Mesenchymal stem cell (in vitro differentiated cells and primary cell): ENCODE measurements around the gene C17orf107.

Source experiments
- DNase-seq: peaks from one replicate; pipeline ENCODE4 v3.0.0-alpha.2; 2013
- H2AFZ ChIP-seq: one replicate; pipeline ENCODE4 v1.6.1; 2013; ENCODE audit warnings: low read depth, mild to moderate bottlenecking, control low read depth, inconsistent platforms, low read length, moderate library complexity
- H2AK5ac ChIP-seq: 2 replicates; pipeline ENCODE4 v1.6.1; 2013; ENCODE audit warnings: low read length, moderate library complexity, mild to moderate bottlenecking, inconsistent platforms; ENCODE audit not compliant: severe bottlenecking
- H2BK120ac ChIP-seq: one replicate; pipeline ENCODE4 v1.6.1; 2013; ENCODE audit warnings: low read depth, mild to moderate bottlenecking, inconsistent platforms, low read length, moderate library complexity
- H2BK12ac ChIP-seq, 2 experiments: one replicate each; pipeline ENCODE4 v1.6.1; 2013; ENCODE audit warnings: inconsistent platforms in 2 of 2, low read length in 2 of 2, mild to moderate bottlenecking in 2 of 2, moderate library complexity in 2 of 2, control low read depth in 1 of 2
- H2BK15ac ChIP-seq: one replicate; pipeline ENCODE4 v1.6.1; 2013; ENCODE audit warnings: mild to moderate bottlenecking, low read depth, inconsistent platforms; ENCODE audit not compliant: poor library complexity, severe bottlenecking
- H2BK5ac ChIP-seq: 2 replicates; pipeline ENCODE4 v1.6.1; 2013; ENCODE audit warnings: low read depth, mild to moderate bottlenecking, low read length, control low read depth, inconsistent platforms; ENCODE audit not compliant: poor library complexity, severe bottlenecking
- H3K14ac ChIP-seq, 2 experiments: one replicate each; pipeline ENCODE4 v1.6.1; 2013; ENCODE audit warnings: inconsistent platforms in 2 of 2, low read length in 2 of 2, control low read depth in 1 of 2, mild to moderate bottlenecking in 1 of 2, moderate library complexity in 1 of 2
- H3K18ac ChIP-seq, 2 experiments: one replicate each; pipeline ENCODE4 v1.6.1; 2013; ENCODE audit warnings: inconsistent platforms in 2 of 2, low read length in 2 of 2, control low read depth in 1 of 2, low read depth in 1 of 2, mild to moderate bottlenecking in 1 of 2
- H3K23ac ChIP-seq, 2 experiments: one replicate each; pipeline ENCODE4 v1.6.1; 2013; ENCODE audit warnings: inconsistent platforms in 2 of 2, low read length in 2 of 2, mild to moderate bottlenecking in 2 of 2, moderate library complexity in 2 of 2, control low read depth in 1 of 2
- H3K27ac ChIP-seq: 2 replicates; pipeline ENCODE4 v1.5.1; 2013; ENCODE audit warnings: mild to moderate bottlenecking, moderate library complexity, low read length, control low read depth, inconsistent platforms; ENCODE audit not compliant: poor library complexity, severe bottlenecking
- H3K27me3 ChIP-seq, 2 experiments: 2 replicates each; pipeline versions ENCODE4 v1.6.1 to v1.7.0; 2013; ENCODE audit warnings: low read length in 2 of 2, mild to moderate bottlenecking in 2 of 2, moderate library complexity in 2 of 2, control low read depth in 1 of 2, inconsistent platforms in 1 of 2; ENCODE audit not compliant: control insufficient read depth in 1 of 2, insufficient read depth in 1 of 2
- H3K36me3 ChIP-seq, 2 experiments: 2 replicates each; pipeline versions ENCODE4 v1.6.1 to v1.7.0; 2013; ENCODE audit warnings: low read length in 2 of 2, control low read depth in 1 of 2, inconsistent platforms in 1 of 2, low read depth in 1 of 2, mild to moderate bottlenecking in 1 of 2; ENCODE audit not compliant: insufficient read depth in 2 of 2, control insufficient read depth in 1 of 2
- H3K4ac ChIP-seq, 2 experiments: one replicate each; pipeline ENCODE4 v1.6.1; 2013; ENCODE audit warnings: inconsistent platforms in 2 of 2, low read length in 2 of 2, mild to moderate bottlenecking in 2 of 2, moderate library complexity in 2 of 2, control low read depth in 1 of 2, low read depth in 1 of 2
- H3K4me1 ChIP-seq: 2 replicates; pipeline ENCODE4 v1.6.1; 2013; ENCODE audit warnings: low read depth, low read length, control low read depth; ENCODE audit not compliant: control insufficient read depth, insufficient read depth
- H3K4me2 ChIP-seq: 2 replicates; pipeline ENCODE4 v1.6.1; 2013; ENCODE audit warnings: low read length, mild to moderate bottlenecking, inconsistent platforms; ENCODE audit not compliant: poor library complexity, severe bottlenecking
- H3K4me3 ChIP-seq, 2 experiments: 2 replicates each; pipeline versions ENCODE4 v1.5.1 to v1.7.0; 2013; ENCODE audit warnings: low read length in 2 of 2, mild to moderate bottlenecking in 2 of 2, control low read depth in 1 of 2, low read depth in 1 of 2; ENCODE audit not compliant: insufficient read depth in 1 of 2
- H3K79me1 ChIP-seq: replicated peaks from 2 replicates; pipeline ENCODE4 v1.6.1; 2013; ENCODE audit warnings: mild to moderate bottlenecking, control low read depth, low read length, inconsistent platforms; ENCODE audit not compliant: poor library complexity, severe bottlenecking
- H3K9ac ChIP-seq: 2 replicates; pipeline ENCODE4 v1.7.0; 2013; ENCODE audit warnings: mild to moderate bottlenecking, low read length, moderate library complexity
- H3K9me3 ChIP-seq: 2 replicates; pipeline ENCODE4 v1.7.0; 2013; ENCODE audit warnings: mild to moderate bottlenecking, low read length; ENCODE audit not compliant: control insufficient read depth
- H4K8ac ChIP-seq: one replicate; pipeline ENCODE4 v1.6.1; 2013; ENCODE audit warnings: inconsistent platforms, mild to moderate bottlenecking, low read length, moderate library complexity
- H4K91ac ChIP-seq: one replicate; pipeline ENCODE4 v1.6.1; 2013; ENCODE audit warnings: mild to moderate bottlenecking, low read length, inconsistent platforms
- WGBS: methylation state at CpG from one replicate; pipeline ENCODE4 v1.1.7; 2013; ENCODE audit warnings: mixed read lengths; 5-methylcytosine and 5-hydroxymethylcytosine counted together

The C17orf107 gene

DNA sequence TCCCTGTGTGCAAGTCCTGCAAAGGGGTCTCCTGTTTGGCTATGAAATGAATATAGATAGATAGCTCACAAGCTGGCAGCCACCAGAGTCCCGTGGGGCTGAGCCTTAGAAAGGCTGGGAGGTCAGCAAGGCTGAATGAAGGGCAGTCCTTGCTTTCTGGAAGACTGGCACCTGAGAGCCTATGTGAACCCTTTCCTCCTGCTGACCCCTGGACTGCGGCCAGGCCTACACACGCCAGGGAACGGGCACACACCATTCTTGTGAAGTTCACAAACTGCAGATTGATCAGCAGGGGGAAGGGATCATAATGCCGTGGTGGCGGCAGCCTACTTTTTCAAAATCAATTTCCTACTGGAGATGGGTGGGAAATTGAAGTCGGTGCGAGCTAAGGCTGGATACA is 985 bp upstream of the C17orf107 start:
- H3K18ac ChIP-seq, result no peak overlapping the region
- no peak overlapping the region for H2BK15ac ChIP-seq
- peaks cover 40 to 89% of the 10 kb centered on the region in 2 experiments for H3K36me3 ChIP-seq
- H3K4me1 ChIP-seq, result peaks cover 1% of the 10 kb centered on the region
- no peak overlapping the region for H3K4me2 ChIP-seq
- no peak overlapping the region for H3K14ac ChIP-seq
- peaks cover 0 to 27% of the 10 kb centered on the region in 2 experiments for H3K27me3 ChIP-seq
- H3K27ac ChIP-seq, result no peak overlapping the region
- no peak overlapping the region for H3K4ac ChIP-seq
- no peak overlapping the region for H2AK5ac ChIP-seq
- H4K8ac ChIP-seq, result no peak overlapping the region
- peak overlapping the region; percentile 84 for H3K9ac ChIP-seq
- 93% methylated on average over 8 of the region's 8 CpGs for WGBS
- no peak overlapping the region for H2BK12ac ChIP-seq
- no peak overlapping the region for H3K4me3 ChIP-seq
- H3K79me1 ChIP-seq, result peaks cover 2% of the 10 kb centered on the region
- H2BK5ac ChIP-seq, result no peak overlapping the region
- no peak for DNase-seq
- H4K91ac ChIP-seq, result no peak overlapping the region
- H2BK120ac ChIP-seq, result no peak overlapping the region
- H3K23ac ChIP-seq, result no peak overlapping the region
- H2AFZ ChIP-seq, result no peak overlapping the region
- H3K9me3 ChIP-seq, result no peaks in the 10 kb centered on the region

DNA sequence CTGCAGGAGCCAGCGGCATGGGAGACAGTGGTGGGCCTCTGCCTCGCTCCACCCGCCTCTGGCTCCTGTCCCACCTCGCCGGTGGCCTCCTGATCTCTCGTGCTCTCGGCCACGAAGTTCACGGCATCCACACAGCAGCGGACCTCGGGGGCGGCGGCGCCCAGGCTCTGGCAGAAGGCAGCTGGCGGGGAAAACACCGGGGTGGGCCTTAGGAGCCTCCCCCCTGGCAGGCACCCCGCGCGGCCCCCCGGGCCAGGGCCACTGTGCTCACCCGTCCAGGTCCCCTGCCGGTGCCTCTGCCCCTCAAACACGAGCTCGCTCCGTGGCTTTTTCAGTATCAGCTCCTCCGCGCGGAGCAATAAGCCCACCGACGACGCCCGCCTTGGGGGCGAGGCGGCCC is 409 bp upstream of the C17orf107 start:
- Histone ChIP-seq H2AK5ac (no peak overlapping the region), H2AFZ (no peak overlapping the region), H3K4ac (no peak overlapping the region), H2BK5ac (no peak overlapping the region), H4K8ac (no peak overlapping the region), H4K91ac (no peak overlapping the region), H3K27me3 (peaks cover 0 to 28% of the 10 kb centered on the region in 2 experiments), H2BK12ac (no peak overlapping the region), H3K9me3 (no peaks in the 10 kb centered on the region), H2BK120ac (no peak overlapping the region), H2BK15ac (no peak overlapping the region), H3K4me3 (peak overlapping the region in 1 of 2 experiments; percentile 80), H3K18ac (no peak overlapping the region), H3K27ac (no peak overlapping the region), H3K79me1 (peaks cover 2% of the 10 kb centered on the region), H3K36me3 (peaks cover 36 to 83% of the 10 kb centered on the region in 2 experiments), H3K9ac (peak overlapping the region; percentile 84), H3K23ac (no peak overlapping the region), H3K4me1 (peaks cover 1% of the 10 kb centered on the region), H3K14ac (no peak overlapping the region), H3K4me2 (no peak overlapping the region)
- 98% methylated on average over 34 of the region's 34 CpGs for WGBS
- DNase-seq, result no peak

DNA sequence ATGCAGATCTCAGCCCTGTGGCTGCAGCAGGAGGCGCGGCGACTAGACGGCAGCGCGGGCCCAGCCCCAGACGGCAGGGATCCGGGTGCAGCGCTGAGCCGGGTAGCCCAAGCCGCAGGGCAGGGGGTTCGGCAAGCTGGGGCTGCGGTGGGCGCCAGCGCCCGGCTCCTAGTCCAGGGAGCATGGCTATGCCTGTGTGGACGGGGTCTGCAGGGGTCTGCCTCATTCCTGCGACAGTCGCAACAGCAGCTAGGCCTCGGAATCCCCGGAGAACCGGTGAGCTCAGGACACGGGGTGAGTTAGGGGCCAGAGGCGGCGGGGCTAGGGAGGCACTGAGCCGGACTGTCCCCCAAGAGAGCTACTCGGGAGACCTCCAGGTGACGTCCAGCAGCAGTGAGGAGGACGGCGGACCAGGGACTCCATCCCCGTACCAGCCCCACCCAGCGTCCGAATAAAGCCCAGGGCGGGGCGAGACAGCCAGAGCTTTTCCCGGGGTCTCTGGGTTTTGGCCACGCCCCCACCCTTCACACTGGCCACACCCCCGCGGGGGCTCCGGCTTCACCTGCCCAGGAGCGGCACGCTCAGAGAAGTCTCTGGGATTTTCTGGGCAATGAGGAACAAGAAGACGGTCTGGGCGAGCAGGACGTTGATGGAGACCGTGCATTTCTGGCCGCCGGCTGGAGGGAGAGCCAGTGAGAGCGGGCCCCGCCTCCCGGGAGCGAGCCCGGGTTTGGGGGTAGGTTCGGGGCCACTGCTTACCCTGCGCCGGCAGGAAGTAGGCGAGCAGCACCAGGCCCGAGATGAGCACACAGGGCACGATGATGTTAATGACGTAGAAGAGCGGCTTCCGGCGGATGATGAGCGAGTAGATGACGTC is 1.1 kb downstream of the C17orf107 start:
- H3K36me3 ChIP-seq, result peaks cover 21 to 68% of the 10 kb centered on the region in 2 experiments
- no peak overlapping the region for H3K27ac ChIP-seq
- H3K4me3 ChIP-seq, result no peak overlapping the region
- H2BK15ac ChIP-seq, result no peak overlapping the region
- no peaks in the 10 kb centered on the region for H3K4me1 ChIP-seq
- H3K4ac ChIP-seq, result no peak overlapping the region
- H3K18ac ChIP-seq, result no peak overlapping the region
- H3K14ac ChIP-seq, result no peak overlapping the region
- H3K23ac ChIP-seq, result no peak overlapping the region
- WGBS, result 78% methylated on average over 65 of the region's 65 CpGs
- no peak overlapping the region for H3K4me2 ChIP-seq
- no peak overlapping the region for H2AFZ ChIP-seq
- H2BK120ac ChIP-seq, result no peak overlapping the region
- no peak overlapping the region for H2BK12ac ChIP-seq
- no peak overlapping the region for H2AK5ac ChIP-seq
- H3K9me3 ChIP-seq, result no peaks in the 10 kb centered on the region
- H4K8ac ChIP-seq, result no peak overlapping the region
- H2BK5ac ChIP-seq, result no peak overlapping the region
- DNase-seq, result no peak
- H3K79me1 ChIP-seq, result no peaks in the 10 kb centered on the region
- no peak overlapping the region for H4K91ac ChIP-seq
- H3K9ac ChIP-seq, result no peak overlapping the region
- peaks cover 0 to 42% of the 10 kb centered on the region in 2 experiments for H3K27me3 ChIP-seq

DNA sequence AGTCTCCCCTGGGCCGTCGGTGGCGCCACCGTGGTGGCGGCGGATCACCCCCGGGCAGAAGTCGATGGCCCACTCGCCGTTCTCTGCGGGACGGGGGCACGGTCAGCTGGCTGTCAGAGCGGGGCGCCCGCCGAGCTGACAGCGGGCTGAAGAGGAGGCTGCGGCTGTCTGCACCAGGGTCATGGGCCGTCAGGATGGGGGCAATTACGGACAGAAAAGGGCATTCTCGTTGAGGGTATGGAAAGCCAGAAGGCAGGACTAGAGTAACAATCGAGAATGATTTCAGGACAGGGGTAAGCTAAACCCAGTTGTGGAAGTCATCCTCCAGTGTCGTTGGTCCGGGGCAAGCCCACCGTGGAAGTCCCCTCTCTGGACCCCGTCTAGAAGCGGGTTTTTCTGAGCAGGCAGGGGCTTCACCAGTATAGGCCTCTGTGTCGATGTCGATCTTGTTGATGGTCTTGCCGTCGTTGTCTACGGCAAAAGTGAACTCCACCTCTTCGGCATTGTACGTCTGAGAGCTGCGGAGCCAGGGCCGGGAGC is 1.8 kb downstream of the C17orf107 start:
- 91% methylated on average over 37 of the region's 37 CpGs for WGBS
- Histone ChIP-seq H3K27ac (no peak overlapping the region), H3K4ac (no peak overlapping the region)

More for the DNA sequence above, 1.8 kb downstream of the C17orf107 start:
- Histone ChIP-seq H3K18ac (no peak overlapping the region), H2BK15ac (no peak overlapping the region), H3K36me3 (peaks cover 14 to 61% of the 10 kb centered on the region in 2 experiments), H2BK120ac (no peak overlapping the region), H3K23ac (no peak overlapping the region), H3K4me2 (no peak overlapping the region), H4K91ac (no peak overlapping the region), H3K14ac (no peak overlapping the region), H3K4me1 (no peaks in the 10 kb centered on the region), H2AFZ (no peak overlapping the region), H3K27me3 (peaks cover 3 to 42% of the 10 kb centered on the region in 2 experiments), H2BK5ac (no peak overlapping the region), H2AK5ac (no peak overlapping the region), H3K4me3 (no peak overlapping the region), H4K8ac (no peak overlapping the region), H3K9ac (no peak overlapping the region), H3K79me1 (no peaks in the 10 kb centered on the region), H2BK12ac (no peak overlapping the region), H3K9me3 (no peaks in the 10 kb centered on the region)
- no peak for DNase-seq
